ENCODE results near the gene LMNA.

The LMNA gene

GRCh38 chr1:156160000-156160742 lies 45.7 kb downstream of the LMNA start:
- Histone ChIP-seq H3K4me1 (ENCODE audit: control insufficient read depth in 1 of 2, insufficient read depth in 2 of 2, low read length in 2 of 2) (peaks cover 5 to 6% of the 10 kb centered on the region in 2 experiments), H3K79me1 (ENCODE audit: low read length) (peaks cover 3% of the 10 kb centered on the region), H3K14ac (ENCODE audit: low read length) (no peak overlapping the region), H3K4me3 (ENCODE audit: low read depth, low read length) (no peak overlapping the region), H4K8ac (ENCODE audit: low read depth, low read length) (no peak overlapping the region), H3K23ac (ENCODE audit: low read length) (no peak overlapping the region), H3K27me3 (ENCODE audit: insufficient read depth, low read length) (no peaks in the 10 kb centered on the region), H3K36me3 (ENCODE audit: control insufficient read depth in 1 of 2, insufficient read depth in 2 of 2, low read length in 2 of 2) (no peaks in the 10 kb centered on the region), H2BK120ac (ENCODE audit: insufficient read depth, low read length, poor library complexity) (no peak overlapping the region), H4K12ac (ENCODE audit: low read depth, low read length) (no peak overlapping the region), H3K4me2 (ENCODE audit: low read length) (peak overlapping the region; percentile 60), H3K79me2 (ENCODE audit: control insufficient read depth, insufficient read depth, low read length, poor library complexity) (peaks cover 2% of the 10 kb centered on the region), H2AK5ac (ENCODE audit: low read length) (no peak overlapping the region), H2AFZ (ENCODE audit: insufficient read depth, low read length, poor library complexity) (peak overlapping the region; percentile 19), H3K27ac (ENCODE audit: low read depth, low read length) (no peak overlapping the region), H3K9me3 (ENCODE audit: insufficient read depth, low read depth, low read length) (peaks cover 2% of the 10 kb centered on the region), H3K18ac (ENCODE audit: low read length) (no peak overlapping the region), H2BK5ac (ENCODE audit: low read depth, low read length, poor library complexity) (no peak overlapping the region), H3K9ac (ENCODE audit: low read length) (no peak overlapping the region), H2BK12ac (ENCODE audit: low read length) (no peak overlapping the region), H4K91ac (ENCODE audit: low read depth, low read length) (no peak overlapping the region), H3K4ac (ENCODE audit: low read depth, low read length) (no peak overlapping the region)
- no peak for DNase-seq
- no CpG with 5 or more reads among the region's 13 CpGs for WGBS (ENCODE audit: extremely low coverage, insufficient coverage, insufficient read length)

- Histone ChIP-seq H4K12ac (ENCODE audit: low read depth, low read length) (no peak overlapping the region), H2BK12ac (ENCODE audit: low read length) (no peak overlapping the region), H3K23ac (ENCODE audit: low read length) (no peak overlapping the region), H3K79me2 (ENCODE audit: control insufficient read depth, insufficient read depth, low read length, poor library complexity) (peaks cover 2% of the 10 kb centered on the region), H3K14ac (ENCODE audit: low read length) (no peak overlapping the region), H3K4ac (ENCODE audit: low read depth, low read length) (no peak overlapping the region), H2AFZ (ENCODE audit: insufficient read depth, low read length, poor library complexity) (peak overlapping the region; percentile 19), H3K36me3 (ENCODE audit: control insufficient read depth in 1 of 2, insufficient read depth in 2 of 2, low read length in 2 of 2) (no peaks in the 10 kb centered on the region), H2AK5ac (ENCODE audit: low read length) (no peak overlapping the region), H3K27ac (ENCODE audit: low read depth, low read length) (no peak overlapping the region), H4K91ac (ENCODE audit: low read depth, low read length) (no peak overlapping the region), H2BK5ac (ENCODE audit: low read depth, low read length, poor library complexity) (no peak overlapping the region), H2BK120ac (ENCODE audit: insufficient read depth, low read length, poor library complexity) (no peak overlapping the region), H4K8ac (ENCODE audit: low read depth, low read length) (no peak overlapping the region), H3K9me3 (ENCODE audit: insufficient read depth, low read depth, low read length) (peaks cover 2% of the 10 kb centered on the region), H3K27me3 (ENCODE audit: insufficient read depth, low read length) (no peaks in the 10 kb centered on the region), H3K9ac (ENCODE audit: low read length) (no peak overlapping the region), H3K4me3 (ENCODE audit: low read depth, low read length) (no peak overlapping the region), H3K79me1 (ENCODE audit: low read length) (peaks cover 3% of the 10 kb centered on the region), H3K4me2 (ENCODE audit: low read length) (peak overlapping the region; percentile 60), H3K18ac (ENCODE audit: low read length) (no peak overlapping the region), H3K4me1 (ENCODE audit: control insufficient read depth in 1 of 2, insufficient read depth in 2 of 2, low read length in 2 of 2) (peaks cover 5 to 6% of the 10 kb centered on the region in 2 experiments)
- DNase-seq: peak in 1 of 2 donors; percentile 49
- no CpG with 5 or more reads among the region's 22 CpGs for whole genome bisulfite sequencing (ENCODE audit: extremely low coverage, insufficient coverage, insufficient read length)
Observed at GRCh38 chr1:156160743-156161171, 46.2 kb downstream of the LMNA start.

GRCh38 chr1:156162430-156163037 lies 48.0 kb downstream of the LMNA start:
- Histone ChIP-seq H3K23ac (ENCODE audit: low read length) (no peak overlapping the region), H3K79me1 (ENCODE audit: low read length) (peaks cover 3% of the 10 kb centered on the region), H2BK12ac (ENCODE audit: low read length) (no peak overlapping the region), H2BK120ac (ENCODE audit: insufficient read depth, low read length, poor library complexity) (no peak overlapping the region), H2AFZ (ENCODE audit: insufficient read depth, low read length, poor library complexity) (no peak overlapping the region), H2BK5ac (ENCODE audit: low read depth, low read length, poor library complexity) (no peak overlapping the region), H4K8ac (ENCODE audit: low read depth, low read length) (no peak overlapping the region), H3K4ac (ENCODE audit: low read depth, low read length) (no peak overlapping the region), H3K14ac (ENCODE audit: low read length) (no peak overlapping the region), H3K18ac (ENCODE audit: low read length) (no peak overlapping the region), H3K4me3 (ENCODE audit: low read depth, low read length) (no peak overlapping the region), H3K4me2 (ENCODE audit: low read length) (no peak overlapping the region), H3K27ac (ENCODE audit: low read depth, low read length) (no peak overlapping the region), H3K36me3 (ENCODE audit: control insufficient read depth in 1 of 2, insufficient read depth in 2 of 2, low read length in 2 of 2) (no peaks in the 10 kb centered on the region), H3K79me2 (ENCODE audit: control insufficient read depth, insufficient read depth, low read length, poor library complexity) (peaks cover 2% of the 10 kb centered on the region), H2AK5ac (ENCODE audit: low read length) (no peak overlapping the region), H3K9ac (ENCODE audit: low read length) (no peak overlapping the region), H4K91ac (ENCODE audit: low read depth, low read length) (no peak overlapping the region), H3K27me3 (ENCODE audit: insufficient read depth, low read length) (no peaks in the 10 kb centered on the region), H3K9me3 (ENCODE audit: insufficient read depth, low read depth, low read length) (peaks cover 2% of the 10 kb centered on the region), H4K12ac (ENCODE audit: low read depth, low read length) (no peak overlapping the region), H3K4me1 (ENCODE audit: control insufficient read depth in 1 of 2, insufficient read depth in 2 of 2, low read length in 2 of 2) (peaks cover 5 to 6% of the 10 kb centered on the region in 2 experiments)
- WGBS (ENCODE audit: extremely low coverage, insufficient coverage, insufficient read length): no CpG with 5 or more reads among the region's 5 CpGs
- no peak for DNase-seq

- no CpG with 5 or more reads among the region's 1 CpG for WGBS (ENCODE audit: extremely low coverage, insufficient coverage, insufficient read length)
- H2AK5ac ChIP-seq (ENCODE audit: low read length): no peak overlapping the region
- no peak overlapping the region for H4K8ac ChIP-seq (ENCODE audit: low read depth, low read length)
- H2BK120ac ChIP-seq (ENCODE audit: insufficient read depth, low read length, poor library complexity): no peak overlapping the region
- no peak for DNase-seq
- no peak overlapping the region for H3K14ac ChIP-seq (ENCODE audit: low read length)
- H3K79me2 ChIP-seq (ENCODE audit: control insufficient read depth, insufficient read depth, low read length, poor library complexity): peaks cover 2% of the 10 kb centered on the region
- no peak overlapping the region for H2BK12ac ChIP-seq (ENCODE audit: low read length)
- H3K79me1 ChIP-seq (ENCODE audit: low read length): peaks cover 3% of the 10 kb centered on the region
- H3K27ac ChIP-seq (ENCODE audit: low read depth, low read length): no peak overlapping the region
- no peak overlapping the region for H3K4me3 ChIP-seq (ENCODE audit: low read depth, low read length)
- no peak overlapping the region for H3K23ac ChIP-seq (ENCODE audit: low read length)
- no peak overlapping the region for H3K4me2 ChIP-seq (ENCODE audit: low read length)
- H4K91ac ChIP-seq (ENCODE audit: low read depth, low read length): no peak overlapping the region
- H3K9ac ChIP-seq (ENCODE audit: low read length): no peak overlapping the region
- no peak overlapping the region for H3K4ac ChIP-seq (ENCODE audit: low read depth, low read length)
- H3K27me3 ChIP-seq (ENCODE audit: insufficient read depth, low read length): no peaks in the 10 kb centered on the region
- H3K18ac ChIP-seq (ENCODE audit: low read length): no peak overlapping the region
- H4K12ac ChIP-seq (ENCODE audit: low read depth, low read length): no peak overlapping the region
- H2BK5ac ChIP-seq (ENCODE audit: low read depth, low read length, poor library complexity): no peak overlapping the region
- peaks cover 2% of the 10 kb centered on the region for H3K9me3 ChIP-seq (ENCODE audit: insufficient read depth, low read depth, low read length)
- H3K4me1 ChIP-seq (ENCODE audit: control insufficient read depth in 1 of 2, insufficient read depth in 2 of 2, low read length in 2 of 2): peaks cover 5 to 6% of the 10 kb centered on the region in 2 experiments
- no peaks in the 10 kb centered on the region for H3K36me3 ChIP-seq (ENCODE audit: control insufficient read depth in 1 of 2, insufficient read depth in 2 of 2, low read length in 2 of 2)
- H2AFZ ChIP-seq (ENCODE audit: insufficient read depth, low read length, poor library complexity): no peak overlapping the region
Observed at GRCh38 chr1:156163712-156164111, 49.2 kb downstream of the LMNA start.
